ENCODE data around the gene DSTYK. TPM values are rescaled to one million over a fixed set of nuclear protein-coding genes. Genes with fewer than 3 reads are reported as not detected.

DSTYK gene
- total and polyA plus RNA-seq, 2 experiments from 2014 or later = 6.1 to 10.7 TPM

GRCh38 chr1:205246351-205247119, 35.0 kb upstream of the DSTYK start:
- Mint-ChIP-seq H3K4me1 (peaks cover 19% of the 10 kb centered on the region; the same call in 2 of the 3 replicates), H3K27ac (no peak overlapping the region), H3K4me3 (no peak overlapping the region), H3K9me3 (no peaks in the 10 kb centered on the region), H3K36me3 (ENCODE audit: low read depth) (peaks cover 3% of the 10 kb centered on the region; the same call in 2 of the 3 replicates), H3K27me3 (ENCODE audit: insufficient read depth, low read depth, poor library complexity) (peaks cover 3% of the 10 kb centered on the region)
- no peak for TF ChIP-seq STAT1 (IDR thresholded peaks at IDR 0.05; ENCODE audit: unreplicated experiment)
- TF ChIP-seq, protein P1, sequence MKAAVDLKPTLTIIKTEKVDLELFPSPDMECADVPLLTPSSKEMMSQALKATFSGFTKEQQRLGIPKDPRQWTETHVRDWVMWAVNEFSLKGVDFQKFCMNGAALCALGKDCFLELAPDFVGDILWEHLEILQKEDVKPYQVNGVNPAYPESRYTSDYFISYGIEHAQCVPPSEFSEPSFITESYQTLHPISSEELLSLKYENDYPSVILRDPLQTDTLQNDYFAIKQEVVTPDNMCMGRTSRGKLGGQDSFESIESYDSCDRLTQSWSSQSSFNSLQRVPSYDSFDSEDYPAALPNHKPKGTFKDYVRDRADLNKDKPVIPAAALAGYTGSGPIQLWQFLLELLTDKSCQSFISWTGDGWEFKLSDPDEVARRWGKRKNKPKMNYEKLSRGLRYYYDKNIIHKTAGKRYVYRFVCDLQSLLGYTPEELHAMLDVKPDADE (IDR thresholded peaks at IDR 0.05) = no peak
- TF ChIP-seq CREB1 (CRISPR knock-in tag; IDR thresholded peaks at IDR 0.05; ENCODE audit: low read depth) = no peak
- no peak for TF ChIP-seq JUNB (IDR thresholded peaks at IDR 0.05; ENCODE audit: unreplicated experiment)
- no peak for TF ChIP-seq POLR2AphosphoS5 (IDR thresholded peaks at IDR 0.05; ENCODE audit: low read depth)
- no peak for TF ChIP-seq ZNF331 (CRISPR knock-in tag; IDR thresholded peaks at IDR 0.05; ENCODE audit: low read depth)
- TF ChIP-seq ZNF114 (CRISPR knock-in tag; IDR thresholded peaks at IDR 0.05) = no peak
- TF ChIP-seq EZH2phosphoT487 (IDR thresholded peaks at IDR 0.05; ENCODE audit: unreplicated experiment) = no peak
- TF ChIP-seq, protein P2, sequence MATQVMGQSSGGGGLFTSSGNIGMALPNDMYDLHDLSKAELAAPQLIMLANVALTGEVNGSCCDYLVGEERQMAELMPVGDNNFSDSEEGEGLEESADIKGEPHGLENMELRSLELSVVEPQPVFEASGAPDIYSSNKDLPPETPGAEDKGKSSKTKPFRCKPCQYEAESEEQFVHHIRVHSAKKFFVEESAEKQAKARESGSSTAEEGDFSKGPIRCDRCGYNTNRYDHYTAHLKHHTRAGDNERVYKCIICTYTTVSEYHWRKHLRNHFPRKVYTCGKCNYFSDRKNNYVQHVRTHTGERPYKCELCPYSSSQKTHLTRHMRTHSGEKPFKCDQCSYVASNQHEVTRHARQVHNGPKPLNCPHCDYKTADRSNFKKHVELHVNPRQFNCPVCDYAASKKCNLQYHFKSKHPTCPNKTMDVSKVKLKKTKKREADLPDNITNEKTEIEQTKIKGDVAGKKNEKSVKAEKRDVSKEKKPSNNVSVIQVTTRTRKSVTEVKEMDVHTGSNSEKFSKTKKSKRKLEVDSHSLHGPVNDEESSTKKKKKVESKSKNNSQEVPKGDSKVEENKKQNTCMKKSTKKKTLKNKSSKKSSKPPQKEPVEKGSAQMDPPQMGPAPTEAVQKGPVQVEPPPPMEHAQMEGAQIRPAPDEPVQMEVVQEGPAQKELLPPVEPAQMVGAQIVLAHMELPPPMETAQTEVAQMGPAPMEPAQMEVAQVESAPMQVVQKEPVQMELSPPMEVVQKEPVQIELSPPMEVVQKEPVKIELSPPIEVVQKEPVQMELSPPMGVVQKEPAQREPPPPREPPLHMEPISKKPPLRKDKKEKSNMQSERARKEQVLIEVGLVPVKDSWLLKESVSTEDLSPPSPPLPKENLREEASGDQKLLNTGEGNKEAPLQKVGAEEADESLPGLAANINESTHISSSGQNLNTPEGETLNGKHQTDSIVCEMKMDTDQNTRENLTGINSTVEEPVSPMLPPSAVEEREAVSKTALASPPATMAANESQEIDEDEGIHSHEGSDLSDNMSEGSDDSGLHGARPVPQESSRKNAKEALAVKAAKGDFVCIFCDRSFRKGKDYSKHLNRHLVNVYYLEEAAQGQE (IDR thresholded peaks at IDR 0.05; ENCODE audit: unreplicated experiment) = no peak
- no peak for TF ChIP-seq NANOG (IDR thresholded peaks at IDR 0.05; ENCODE audit: borderline replicate concordance)
- no peak for TF ChIP-seq EZH2 (IDR thresholded peaks at IDR 0.05; ENCODE audit: low read depth, unreplicated experiment)
- TF ChIP-seq, protein P3, sequence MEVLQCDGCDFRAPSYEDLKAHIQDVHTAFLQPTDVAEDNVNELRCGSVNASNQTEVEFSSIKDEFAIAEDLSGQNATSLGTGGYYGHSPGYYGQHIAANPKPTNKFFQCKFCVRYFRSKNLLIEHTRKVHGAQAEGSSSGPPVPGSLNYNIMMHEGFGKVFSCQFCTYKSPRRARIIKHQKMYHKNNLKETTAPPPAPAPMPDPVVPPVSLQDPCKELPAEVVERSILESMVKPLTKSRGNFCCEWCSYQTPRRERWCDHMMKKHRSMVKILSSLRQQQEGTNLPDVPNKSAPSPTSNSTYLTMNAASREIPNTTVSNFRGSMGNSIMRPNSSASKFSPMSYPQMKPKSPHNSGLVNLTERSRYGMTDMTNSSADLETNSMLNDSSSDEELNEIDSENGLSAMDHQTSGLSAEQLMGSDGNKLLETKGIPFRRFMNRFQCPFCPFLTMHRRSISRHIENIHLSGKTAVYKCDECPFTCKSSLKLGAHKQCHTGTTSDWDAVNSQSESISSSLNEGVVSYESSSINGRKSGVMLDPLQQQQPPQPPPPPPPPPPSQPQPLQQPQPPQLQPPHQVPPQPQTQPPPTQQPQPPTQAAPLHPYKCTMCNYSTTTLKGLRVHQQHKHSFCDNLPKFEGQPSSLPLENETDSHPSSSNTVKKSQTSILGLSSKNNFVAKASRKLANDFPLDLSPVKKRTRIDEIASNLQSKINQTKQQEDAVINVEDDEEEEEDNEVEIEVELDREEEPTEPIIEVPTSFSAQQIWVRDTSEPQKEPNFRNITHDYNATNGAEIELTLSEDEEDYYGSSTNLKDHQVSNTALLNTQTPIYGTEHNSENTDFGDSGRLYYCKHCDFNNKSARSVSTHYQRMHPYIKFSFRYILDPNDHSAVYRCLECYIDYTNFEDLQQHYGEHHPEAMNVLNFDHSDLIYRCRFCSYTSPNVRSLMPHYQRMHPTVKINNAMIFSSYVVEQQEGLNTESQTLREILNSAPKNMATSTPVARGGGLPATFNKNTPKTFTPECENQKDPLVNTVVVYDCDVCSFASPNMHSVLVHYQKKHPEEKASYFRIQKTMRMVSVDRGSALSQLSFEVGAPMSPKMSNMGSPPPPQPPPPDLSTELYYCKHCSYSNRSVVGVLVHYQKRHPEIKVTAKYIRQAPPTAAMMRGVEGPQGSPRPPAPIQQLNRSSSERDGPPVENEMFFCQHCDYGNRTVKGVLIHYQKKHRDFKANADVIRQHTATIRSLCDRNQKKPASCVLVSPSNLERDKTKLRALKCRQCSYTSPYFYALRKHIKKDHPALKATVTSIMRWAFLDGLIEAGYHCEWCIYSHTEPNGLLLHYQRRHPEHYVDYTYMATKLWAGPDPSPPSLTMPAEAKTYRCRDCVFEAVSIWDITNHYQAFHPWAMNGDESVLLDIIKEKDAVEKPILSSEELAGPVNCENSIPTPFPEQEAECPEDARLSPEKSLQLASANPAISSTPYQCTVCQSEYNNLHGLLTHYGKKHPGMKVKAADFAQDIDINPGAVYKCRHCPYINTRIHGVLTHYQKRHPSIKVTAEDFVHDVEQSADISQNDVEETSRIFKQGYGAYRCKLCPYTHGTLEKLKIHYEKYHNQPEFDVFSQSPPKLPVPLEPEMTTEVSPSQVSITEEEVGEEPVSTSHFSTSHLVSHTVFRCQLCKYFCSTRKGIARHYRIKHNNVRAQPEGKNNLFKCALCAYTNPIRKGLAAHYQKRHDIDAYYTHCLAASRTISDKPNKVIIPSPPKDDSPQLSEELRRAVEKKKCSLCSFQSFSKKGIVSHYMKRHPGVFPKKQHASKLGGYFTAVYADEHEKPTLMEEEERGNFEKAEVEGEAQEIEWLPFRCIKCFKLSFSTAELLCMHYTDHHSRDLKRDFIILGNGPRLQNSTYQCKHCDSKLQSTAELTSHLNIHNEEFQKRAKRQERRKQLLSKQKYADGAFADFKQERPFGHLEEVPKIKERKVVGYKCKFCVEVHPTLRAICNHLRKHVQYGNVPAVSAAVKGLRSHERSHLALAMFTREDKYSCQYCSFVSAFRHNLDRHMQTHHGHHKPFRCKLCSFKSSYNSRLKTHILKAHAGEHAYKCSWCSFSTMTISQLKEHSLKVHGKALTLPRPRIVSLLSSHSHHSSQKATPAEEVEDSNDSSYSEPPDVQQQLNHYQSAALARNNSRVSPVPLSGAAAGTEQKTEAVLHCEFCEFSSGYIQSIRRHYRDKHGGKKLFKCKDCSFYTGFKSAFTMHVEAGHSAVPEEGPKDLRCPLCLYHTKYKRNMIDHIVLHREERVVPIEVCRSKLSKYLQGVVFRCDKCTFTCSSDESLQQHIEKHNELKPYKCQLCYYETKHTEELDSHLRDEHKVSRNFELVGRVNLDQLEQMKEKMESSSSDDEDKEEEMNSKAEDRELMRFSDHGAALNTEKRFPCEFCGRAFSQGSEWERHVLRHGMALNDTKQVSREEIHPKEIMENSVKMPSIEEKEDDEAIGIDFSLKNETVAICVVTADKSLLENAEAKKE (CRISPR knock-in tag; IDR thresholded peaks at IDR 0.05) = no peak
- Histone ChIP-seq H3K4me3 (no peak overlapping the region), H2AFZ (no peak overlapping the region), H3K9me2 (ENCODE audit: insufficient read depth) (no peaks in the 10 kb centered on the region), H3F3A (replicated peaks; ENCODE audit: low read depth) (no peaks in the 10 kb centered on the region), H4K20me1 (replicated peaks; ENCODE audit: insufficient read depth) (no peaks in the 10 kb centered on the region; the same call in 1 of the 2 replicates), H3K27me3 (ENCODE audit: insufficient read depth) (no peaks in the 10 kb centered on the region), H3K27ac (ENCODE audit: low read depth) (no peak overlapping the region), H3K36me3 (ENCODE audit: insufficient read depth) (no peaks in the 10 kb centered on the region), H3K4me1 (ENCODE audit: insufficient read depth) (no peaks in the 10 kb centered on the region; the same call in 1 of the 2 replicates), H3K4me2 (no peak overlapping the region), H3K79me2 (replicated peaks; ENCODE audit: insufficient read depth) (no peaks in the 10 kb centered on the region)
- ATAC-seq (no peak), DNase-seq (ENCODE audit: low spot score) (no peak)

All from GM23338 (cell line).